ENCODE results near the gene ASIC4.

DNA sequence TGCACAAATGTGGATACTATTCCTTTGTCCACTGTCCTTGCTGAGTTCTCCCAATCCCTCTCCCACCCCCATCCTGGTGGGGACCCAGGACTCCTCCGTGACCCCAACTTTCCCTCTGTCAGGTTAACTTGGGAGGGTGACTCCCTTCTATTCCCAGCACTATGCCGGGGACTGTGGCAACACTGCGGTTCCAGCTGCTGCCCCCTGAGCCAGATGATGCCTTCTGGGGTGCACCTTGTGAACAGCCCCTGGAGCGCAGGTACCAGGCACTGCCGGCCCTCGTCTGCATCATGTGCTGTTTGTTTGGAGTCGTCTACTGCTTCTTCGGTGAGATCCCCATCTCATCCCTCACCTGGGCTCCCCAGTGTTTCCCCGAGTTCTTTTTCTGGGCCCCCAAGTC lies 30.3 kb downstream of the ASIC4 start:
- TF ChIP-seq, protein P1, sequence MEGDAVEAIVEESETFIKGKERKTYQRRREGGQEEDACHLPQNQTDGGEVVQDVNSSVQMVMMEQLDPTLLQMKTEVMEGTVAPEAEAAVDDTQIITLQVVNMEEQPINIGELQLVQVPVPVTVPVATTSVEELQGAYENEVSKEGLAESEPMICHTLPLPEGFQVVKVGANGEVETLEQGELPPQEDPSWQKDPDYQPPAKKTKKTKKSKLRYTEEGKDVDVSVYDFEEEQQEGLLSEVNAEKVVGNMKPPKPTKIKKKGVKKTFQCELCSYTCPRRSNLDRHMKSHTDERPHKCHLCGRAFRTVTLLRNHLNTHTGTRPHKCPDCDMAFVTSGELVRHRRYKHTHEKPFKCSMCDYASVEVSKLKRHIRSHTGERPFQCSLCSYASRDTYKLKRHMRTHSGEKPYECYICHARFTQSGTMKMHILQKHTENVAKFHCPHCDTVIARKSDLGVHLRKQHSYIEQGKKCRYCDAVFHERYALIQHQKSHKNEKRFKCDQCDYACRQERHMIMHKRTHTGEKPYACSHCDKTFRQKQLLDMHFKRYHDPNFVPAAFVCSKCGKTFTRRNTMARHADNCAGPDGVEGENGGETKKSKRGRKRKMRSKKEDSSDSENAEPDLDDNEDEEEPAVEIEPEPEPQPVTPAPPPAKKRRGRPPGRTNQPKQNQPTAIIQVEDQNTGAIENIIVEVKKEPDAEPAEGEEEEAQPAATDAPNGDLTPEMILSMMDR (IDR thresholded peaks at IDR 0.05): no peak
- TF ChIP-seq POLR2A (IDR thresholded peaks at IDR 0.05): no peak

Data from body of pancreas (tissue), 4 donors.